Muscle layer of colon (tissue), 2 donors: ENCODE results near the gene SMG6.
"Not testable (repeated sequence)": the region's sequence is repeated elsewhere in the genome, so short reads cannot be mapped to it uniquely, and the experiment has no call there.

Experiments used
- H3K27ac ChIP-seq: one replicate; pipeline ENCODE4 v1.7.0; 2013; ENCODE audit warnings: low read depth, mild to moderate bottlenecking, low read length, moderate library complexity
- H3K27me3 ChIP-seq, 2 donors: one replicate each; pipeline ENCODE4 v1.7.0; 2013; ENCODE audit warnings: low read length in 2 of 2, mild to moderate bottlenecking in 2 of 2; ENCODE audit not compliant: insufficient read depth in 2 of 2, control insufficient read depth in 1 of 2
- H3K36me3 ChIP-seq: one replicate; pipeline ENCODE4 v1.7.0; 2013; ENCODE audit warnings: mild to moderate bottlenecking, low read length; ENCODE audit not compliant: insufficient read depth
- H3K4me1 ChIP-seq: one replicate; pipeline ENCODE4 v1.7.0; 2013; ENCODE audit warnings: mild to moderate bottlenecking, low read length; ENCODE audit not compliant: insufficient read depth
- H3K4me3 ChIP-seq, 2 donors: one replicate each; pipeline ENCODE4 v1.7.0; 2013; ENCODE audit warnings: low read length in 2 of 2, low read depth in 1 of 2, mild to moderate bottlenecking in 1 of 2, moderate library complexity in 1 of 2
- H3K9ac ChIP-seq: one replicate; pipeline ENCODE4 v1.7.0; 2013; ENCODE audit warnings: low read length
- H3K9me3 ChIP-seq: one replicate; pipeline ENCODE4 v1.7.0; 2013; ENCODE audit warnings: mild to moderate bottlenecking, low read length
- donor health status: abdominal sarcoma.
- donor health status: Adenocarcinoma of cecum.

The SMG6 gene

GRCh38 chr17:2204393-2204792, 99.2 kb downstream of the SMG6 start:
- no peak overlapping the region for H3K27ac ChIP-seq
- no peaks in the 10 kb centered on the region for H3K36me3 ChIP-seq
- no peak overlapping the region for H3K4me3 ChIP-seq
- H3K9me3 ChIP-seq, result no peaks in the 10 kb centered on the region
- no peak overlapping the region for H3K9ac ChIP-seq
- H3K27me3 ChIP-seq, result no peaks in the 10 kb centered on the region
- H3K4me1 ChIP-seq, result peaks cover 12% of the 10 kb centered on the region

GRCh38 chr17:2203818-2204217, 99.8 kb downstream of the SMG6 start:
- peaks cover 12% of the 10 kb centered on the region for H3K4me1 ChIP-seq
- H3K9me3 ChIP-seq, result no peaks in the 10 kb centered on the region
- no peaks in the 10 kb centered on the region for H3K27me3 ChIP-seq
- H3K9ac ChIP-seq, result no peak overlapping the region
- no peak overlapping the region for H3K27ac ChIP-seq
- no peak overlapping the region for H3K4me3 ChIP-seq
- no peaks in the 10 kb centered on the region for H3K36me3 ChIP-seq

- Histone ChIP-seq H3K9ac (no peak overlapping the region), H3K27ac (no peak overlapping the region), H3K9me3 (no peaks in the 10 kb centered on the region)
Measured at GRCh38 chr17:2202996-2203575, 100.5 kb downstream of the SMG6 start.

GRCh38 chr17:2202302-2202995, 101.1 kb downstream of the SMG6 start:
- no peaks in the 10 kb centered on the region for H3K27me3 ChIP-seq
- no peak overlapping the region for H3K9ac ChIP-seq
- H3K9me3 ChIP-seq, result no peaks in the 10 kb centered on the region
- H3K4me1 ChIP-seq, result peaks cover 4% of the 10 kb centered on the region
- H3K27ac ChIP-seq, result no peak overlapping the region
- H3K4me3 ChIP-seq, result no peak overlapping the region
- no peaks in the 10 kb centered on the region for H3K36me3 ChIP-seq

More at GRCh38 chr17:2202996-2203575, 100.5 kb downstream of the SMG6 start:
- peaks cover 9% of the 10 kb centered on the region for H3K4me1 ChIP-seq
- no peaks in the 10 kb centered on the region for H3K36me3 ChIP-seq
- H3K4me3 ChIP-seq, result no peak overlapping the region
- no peaks in the 10 kb centered on the region for H3K27me3 ChIP-seq

- H3K4me3 ChIP-seq, H3K27me3 ChIP-seq, H3K9me3 ChIP-seq, H3K9ac ChIP-seq, H3K27ac ChIP-seq, H3K36me3 ChIP-seq, H3K4me1 ChIP-seq: not testable (repeated sequence)
Measured at GRCh38 chr17:2199386-2199785, 104.2 kb downstream of the SMG6 start.

- Histone ChIP-seq H3K4me1 (peaks cover 4% of the 10 kb centered on the region), H3K27ac (no peak overlapping the region), H3K27me3 (no peaks in the 10 kb centered on the region), H3K9ac (no peak overlapping the region), H3K9me3 (no peaks in the 10 kb centered on the region), H3K36me3 (peaks cover 3% of the 10 kb centered on the region), H3K4me3 (no peak overlapping the region)
Measured at GRCh38 chr17:2198927-2199326, 104.7 kb downstream of the SMG6 start.

GRCh38 chr17:2197271-2197670, 106.3 kb downstream of the SMG6 start:
- H3K9ac ChIP-seq, result no peak overlapping the region
- peaks cover 9% of the 10 kb centered on the region for H3K36me3 ChIP-seq
- H3K4me3 ChIP-seq, result no peak overlapping the region
- H3K27ac ChIP-seq, result no peak overlapping the region
- H3K27me3 ChIP-seq, result no peaks in the 10 kb centered on the region
- H3K9me3 ChIP-seq, result no peaks in the 10 kb centered on the region
- H3K4me1 ChIP-seq, result peaks cover 4% of the 10 kb centered on the region

GRCh38 chr17:2195729-2196128, 107.9 kb downstream of the SMG6 start:
- Histone ChIP-seq H3K27me3 (no peaks in the 10 kb centered on the region), H3K9ac (no peak overlapping the region), H3K9me3 (no peaks in the 10 kb centered on the region), H3K27ac (no peak overlapping the region), H3K4me3 (no peak overlapping the region), H3K4me1 (peaks cover 10% of the 10 kb centered on the region), H3K36me3 (peaks cover 9% of the 10 kb centered on the region)

GRCh38 chr17:2194889-2195335, 108.7 kb downstream of the SMG6 start:
- Histone ChIP-seq H3K4me1 (peaks cover 17% of the 10 kb centered on the region), H3K27me3 (no peaks in the 10 kb centered on the region), H3K27ac (no peak overlapping the region), H3K9ac (no peak overlapping the region), H3K9me3 (no peaks in the 10 kb centered on the region), H3K4me3 (no peak overlapping the region), H3K36me3 (peaks cover 9% of the 10 kb centered on the region)

GRCh38 chr17:2192367-2193057, 111.1 kb downstream of the SMG6 start:
- H3K9ac ChIP-seq, result no peak overlapping the region
- H3K27me3 ChIP-seq, result no peaks in the 10 kb centered on the region
- H3K4me3 ChIP-seq, result no peak overlapping the region
- peaks cover 18% of the 10 kb centered on the region for H3K36me3 ChIP-seq
- no peaks in the 10 kb centered on the region for H3K9me3 ChIP-seq
- peaks cover 17% of the 10 kb centered on the region for H3K4me1 ChIP-seq
- no peak overlapping the region for H3K27ac ChIP-seq

- Histone ChIP-seq H3K27ac (no peak overlapping the region), H3K4me1 (peaks cover 17% of the 10 kb centered on the region), H3K36me3 (peaks cover 18% of the 10 kb centered on the region), H3K4me3 (no peak overlapping the region), H3K9ac (no peak overlapping the region), H3K9me3 (no peaks in the 10 kb centered on the region), H3K27me3 (no peaks in the 10 kb centered on the region)
Measured at GRCh38 chr17:2191785-2192184, 111.8 kb downstream of the SMG6 start.
